T-helper 1 cell treated with Interleukin-12 subunit alpha and Interleukin-12 subunit beta and Interleukin-4 antibody, amounts not matched to agents 30 ng/mL and 1 ng/mL, for 36 hours (primary cell): Measurements from ENCODE around the gene CA9. TPM values are rescaled to one million over a fixed set of nuclear protein-coding genes. Genes with fewer than 3 reads are reported as not detected.

Source experiments
- intact Hi-C: fragments of 100-400 bp; cut with micrococcal nuclease; formaldehyde crosslinking; loops from one replicate; pipeline ENCODE4 v1.15.1; 2024
- total RNA-seq: library from RNA; stranded (reverse); gene quantifications from 2 replicates; pipeline ENCODE4 v1.2.3, GENCODE V29; 2022

The CA9 gene
- total RNA-seq, 1 donor from 2014 or later: not detected

DNA sequence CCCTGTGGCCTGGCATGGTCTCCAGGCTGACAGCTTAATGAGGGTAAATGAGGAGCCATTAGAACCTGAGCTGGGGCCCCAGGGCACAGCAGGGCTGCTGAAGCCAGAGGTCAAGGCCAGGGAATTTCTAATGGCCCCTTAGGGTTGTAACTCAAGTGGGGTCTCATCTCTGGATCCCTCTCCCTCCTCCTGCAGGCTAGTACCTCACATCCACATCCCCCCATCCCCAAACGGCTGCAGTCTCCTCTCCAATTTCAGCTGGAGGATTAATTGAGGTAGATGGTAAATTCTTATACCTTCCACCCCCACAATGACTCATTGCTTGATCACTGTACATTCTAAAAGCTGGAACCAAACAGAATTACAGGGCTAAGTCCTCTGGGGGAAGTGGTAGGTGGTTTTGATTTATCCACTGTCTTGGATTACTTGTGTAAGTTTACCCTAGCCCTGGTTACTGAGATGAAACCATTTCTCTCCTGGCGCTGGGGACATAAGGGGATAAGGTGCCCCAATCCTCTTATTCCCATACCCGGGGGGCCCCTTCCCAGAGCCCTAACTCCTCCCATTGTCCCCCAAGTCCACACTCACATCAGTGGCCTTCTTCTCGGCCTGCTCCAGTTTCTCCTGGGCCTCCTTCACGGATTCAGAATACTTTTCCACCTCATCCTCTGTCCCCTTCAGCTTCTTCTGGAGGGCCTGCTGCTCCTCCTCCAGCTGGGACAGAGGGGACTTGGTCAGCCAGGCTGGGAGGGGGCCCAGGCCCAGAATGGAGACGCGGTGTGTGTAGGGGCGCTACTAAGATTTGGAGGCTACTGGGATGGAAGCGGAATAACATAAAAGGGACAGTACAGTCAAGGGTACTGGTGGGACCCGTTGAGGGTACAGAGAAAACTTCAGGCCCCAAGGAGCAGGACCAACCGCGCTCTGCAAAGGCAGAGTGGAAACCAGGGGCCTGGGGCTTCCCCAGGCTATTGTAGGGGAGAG lies 15.1 kb downstream of the CA9 start:
- intact Hi-C loops: loop anchor here (1.0 kb wide), 1 partner anchor 31 kb away; the partner anchor contains the start of genes CCDC107 and RMRP

- intact Hi-C loops: no loop called here
Measured at GRCh38 chr9:35689542-35690293, 16.0 kb downstream of the CA9 start, which contains the start of gene TPM2. Gene TPM2 (minus strand): TSS chr9:35689925. CDS start chr9:35689817, 108 bp downstream.

DNA sequence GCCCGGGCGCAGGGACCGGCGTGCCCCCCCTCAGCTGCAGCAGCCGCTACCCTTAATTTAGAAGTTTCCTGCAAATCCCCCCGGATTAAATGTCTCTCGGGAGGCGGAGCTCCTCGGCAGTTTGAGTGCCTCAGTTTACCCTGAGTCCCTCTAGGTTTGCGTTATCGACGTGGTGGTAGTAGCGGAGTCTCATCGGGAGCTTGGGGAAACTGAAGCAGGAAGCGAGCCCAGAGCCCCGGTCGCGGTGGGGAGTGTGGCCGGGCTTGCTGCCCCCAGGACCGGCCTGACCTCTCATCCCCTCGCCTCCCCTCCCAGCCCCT lies 16.5 kb downstream of the CA9 start:
- intact Hi-C loops: no loop called here

DNA sequence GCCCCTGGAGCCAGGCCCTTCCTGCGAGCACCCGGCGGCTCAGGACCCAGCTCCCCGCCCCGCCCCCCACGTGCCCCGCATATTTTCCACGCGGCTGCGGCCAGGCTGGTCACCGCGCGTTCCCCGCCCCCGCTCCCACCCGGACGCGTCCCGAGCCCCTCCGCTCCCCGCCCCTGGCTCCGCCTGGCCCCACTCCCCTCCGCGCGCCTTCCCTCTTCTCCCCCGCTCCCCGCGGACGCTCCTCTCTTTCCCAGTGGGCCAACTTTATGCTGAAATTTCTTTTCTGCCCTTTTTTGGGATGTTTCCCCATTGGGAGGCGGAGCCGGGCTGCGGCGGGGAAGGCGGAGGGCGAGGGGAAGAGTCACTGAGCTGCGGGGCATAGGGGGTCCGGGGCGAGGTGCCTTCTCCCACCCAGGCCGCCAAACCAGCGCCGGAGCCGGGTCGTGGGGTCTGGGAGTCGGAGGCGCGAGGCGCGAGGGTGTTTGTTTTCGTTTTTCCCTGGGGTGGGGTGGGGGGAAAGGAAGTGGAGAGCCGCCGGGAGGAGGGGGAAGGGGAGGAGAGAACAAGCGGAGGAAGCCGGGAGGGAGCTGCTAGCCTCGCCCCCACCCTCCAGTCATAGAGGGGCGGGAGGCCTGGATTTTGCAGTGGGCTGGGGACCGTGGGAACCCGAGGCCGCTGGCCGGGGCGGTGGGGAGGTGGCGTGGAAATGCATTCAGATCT lies 17.0 kb downstream of the CA9 start:
- intact Hi-C loops: no loop called here

GRCh38 chr9:35691334-35691650 lies 17.6 kb downstream of the CA9 start:
- intact Hi-C loops: no loop called here

DNA sequence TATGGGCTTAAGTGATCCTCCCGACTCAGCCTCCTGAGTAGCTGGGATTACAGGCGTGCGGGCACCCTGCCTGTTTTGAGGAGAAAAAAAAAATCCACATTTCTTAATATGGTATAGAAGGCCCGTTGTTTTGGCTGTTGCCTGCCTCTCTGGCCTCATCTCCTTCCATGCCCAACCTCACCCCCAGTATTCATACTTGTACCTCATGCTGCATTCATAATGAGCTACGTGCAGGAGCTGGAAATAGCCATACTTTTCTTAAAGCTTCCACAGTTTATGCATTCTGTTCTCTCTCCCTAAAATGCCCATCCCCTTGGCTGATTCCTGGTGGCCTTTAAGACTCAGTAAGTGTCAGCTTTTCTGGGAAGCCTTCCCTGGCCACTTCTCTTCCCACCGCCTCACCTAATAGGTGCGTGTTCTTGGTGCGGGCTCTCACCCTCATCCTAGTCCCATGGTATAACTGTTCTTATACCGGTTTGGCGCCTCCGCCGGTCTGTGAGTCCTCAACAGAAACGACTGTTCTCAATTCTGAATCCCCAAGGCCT lies 18.1 kb downstream of the CA9 start:
- intact Hi-C loops: no loop called here

DNA sequence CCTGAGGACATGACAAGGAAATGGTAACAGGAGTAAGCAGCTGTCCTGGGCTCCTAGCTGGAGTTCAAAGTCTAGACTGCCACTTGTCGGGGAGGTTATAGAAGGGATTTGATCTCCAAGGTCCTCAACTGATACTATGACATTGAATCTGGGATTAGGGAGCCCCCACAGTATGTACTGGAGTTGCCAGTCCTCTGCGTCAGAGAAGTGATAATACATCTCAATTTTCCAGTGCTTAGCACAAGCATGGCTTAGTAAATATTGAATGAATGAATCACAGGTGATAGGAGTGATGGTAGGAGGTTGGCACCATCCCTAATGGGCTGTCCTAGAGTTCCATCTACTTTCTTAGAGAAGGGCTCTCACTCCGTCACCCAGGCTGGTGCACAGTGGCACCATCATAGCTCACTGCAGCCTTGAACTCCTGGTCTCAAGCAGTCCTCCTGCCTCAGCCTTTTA lies 22.2 kb downstream of the CA9 start:
- intact Hi-C loops: loop anchor here (1.0 kb wide), 5 partner anchors 32 to 215 kb away; partner anchors contain the start of genes CCDC107 and RMRP

- intact Hi-C loops: loop anchor here (1.0 kb wide), 5 partner anchors 32 to 215 kb away; partner anchors contain the start of genes CCDC107 and RMRP
Measured at GRCh38 chr9:35696520-35697215, 22.9 kb downstream of the CA9 start.

DNA sequence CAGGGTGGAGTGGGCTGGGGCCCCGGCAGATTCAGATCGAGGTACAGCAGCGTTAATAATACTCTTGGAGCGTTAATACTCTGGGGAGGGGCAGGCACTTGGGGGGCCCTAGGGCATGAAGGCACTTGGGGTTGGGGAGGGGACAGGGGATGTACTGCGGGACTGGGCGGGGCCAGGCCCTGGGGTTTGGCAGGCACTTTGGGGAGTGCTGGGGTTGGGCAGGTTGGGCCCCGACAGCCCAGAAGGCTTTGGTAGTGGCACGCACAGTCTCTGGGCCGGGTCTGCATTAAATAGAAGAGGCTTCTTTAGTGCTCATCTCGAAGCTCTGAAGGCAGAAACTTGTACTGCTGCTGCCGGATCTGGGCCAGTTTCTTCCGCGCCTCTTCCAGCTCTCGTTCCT lies 23.8 kb downstream of the CA9 start:
- intact Hi-C loops: no loop called here

DNA sequence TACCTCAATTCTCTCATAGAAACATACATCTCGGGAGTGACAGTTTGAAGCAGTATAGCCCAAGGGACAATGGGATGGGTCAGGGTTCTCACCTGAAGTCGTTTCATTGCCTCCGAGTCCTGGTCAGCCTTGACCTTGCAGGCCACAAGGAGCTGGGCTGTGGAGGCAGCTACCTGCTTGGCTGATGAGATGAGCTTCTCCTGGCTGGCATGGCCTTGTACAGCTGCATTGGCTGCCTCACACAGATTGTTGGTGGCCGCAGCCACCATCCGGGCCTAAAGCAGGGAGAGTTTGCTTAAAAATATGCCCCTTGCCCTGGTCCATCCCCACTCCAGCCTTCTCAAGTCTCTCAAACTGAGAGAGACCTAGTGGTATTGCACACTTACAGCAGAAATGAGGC lies 24.5 kb downstream of the CA9 start:
- intact Hi-C loops: no loop called here

DNA sequence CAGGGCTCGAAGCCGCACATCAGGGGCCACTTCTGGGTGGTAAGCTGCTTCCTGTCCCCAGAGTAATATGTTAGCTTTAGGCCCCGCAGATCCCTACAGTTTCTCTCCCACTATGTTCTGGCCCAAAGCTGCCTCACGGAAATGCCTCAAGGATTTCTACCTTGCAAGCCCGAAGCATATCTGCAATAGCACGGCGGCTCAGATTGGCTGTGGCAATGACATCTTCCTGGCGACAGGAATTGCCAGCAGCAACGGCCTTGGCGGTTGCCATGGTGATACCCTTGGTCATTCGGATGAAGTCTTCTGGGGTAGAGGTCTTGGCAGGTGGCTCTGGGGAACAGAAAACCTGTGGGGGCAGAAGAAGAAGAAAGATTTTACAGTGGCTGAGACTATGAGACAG lies 26.3 kb downstream of the CA9 start:
- intact Hi-C loops: no loop called here

GRCh38 chr9:35700942-35701341 lies 27.2 kb downstream of the CA9 start:
- intact Hi-C loops: no loop called here

- intact Hi-C loops: no loop called here
Measured at GRCh38 chr9:35702696-35703095, 29.0 kb downstream of the CA9 start.

DNA sequence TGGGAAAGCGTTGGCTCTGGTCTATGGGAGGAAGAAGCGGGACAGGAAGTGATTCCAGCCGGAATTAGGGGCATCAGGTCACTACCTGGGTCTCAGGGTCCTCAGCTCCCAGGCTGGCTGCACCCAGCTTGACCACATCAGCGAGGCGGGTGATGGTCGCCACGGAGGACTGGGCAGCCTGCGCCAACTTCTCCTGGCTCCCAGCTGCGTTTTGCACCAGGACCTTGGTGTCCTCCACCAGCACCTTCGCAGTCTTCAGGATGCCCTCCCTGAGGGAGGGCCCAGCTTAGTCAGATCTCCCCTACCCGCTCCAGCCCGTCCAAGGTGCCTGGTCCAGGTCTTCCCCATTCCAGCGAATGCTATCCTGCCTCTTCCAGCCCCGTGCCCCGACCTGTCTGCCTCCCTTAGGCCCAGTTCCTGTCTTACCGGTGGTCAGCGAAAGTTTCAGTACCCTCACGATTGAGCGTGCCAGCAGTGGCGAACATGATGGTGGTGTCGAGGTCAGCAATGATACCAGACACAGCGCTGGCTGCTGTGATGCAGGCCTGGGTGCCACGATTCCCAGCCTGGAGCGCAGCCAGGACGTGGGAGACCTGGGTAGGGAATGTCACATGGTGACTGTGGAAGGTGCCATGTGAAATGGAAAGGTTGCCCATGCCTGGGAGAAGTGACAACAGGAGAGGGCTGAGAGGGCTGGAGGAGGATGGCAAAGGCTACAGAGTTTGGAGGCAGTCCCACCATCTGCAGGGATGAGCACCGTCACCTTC lies 30.4 kb downstream of the CA9 start:
- intact Hi-C loops: no loop called here

DNA sequence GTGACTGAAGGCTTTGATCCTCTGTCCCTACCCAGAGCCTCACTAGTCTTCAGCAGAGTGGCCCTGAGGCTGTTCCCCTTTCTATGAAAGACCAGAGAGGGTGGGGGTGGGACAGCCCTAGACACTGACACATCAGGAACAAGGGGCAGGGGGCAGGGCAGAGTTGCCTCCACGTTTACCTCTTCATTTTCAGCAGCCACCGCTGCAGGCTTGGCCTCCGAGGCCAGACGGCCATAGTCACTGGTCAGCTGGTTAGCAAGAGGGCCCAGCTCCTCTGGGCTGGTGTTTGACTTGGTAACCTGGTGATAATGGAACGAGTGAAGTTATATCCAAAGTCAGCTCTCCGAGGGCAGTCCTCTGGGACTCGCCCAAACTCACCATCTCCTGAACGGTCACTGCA lies 31.6 kb downstream of the CA9 start:
- intact Hi-C loops: no loop called here

DNA sequence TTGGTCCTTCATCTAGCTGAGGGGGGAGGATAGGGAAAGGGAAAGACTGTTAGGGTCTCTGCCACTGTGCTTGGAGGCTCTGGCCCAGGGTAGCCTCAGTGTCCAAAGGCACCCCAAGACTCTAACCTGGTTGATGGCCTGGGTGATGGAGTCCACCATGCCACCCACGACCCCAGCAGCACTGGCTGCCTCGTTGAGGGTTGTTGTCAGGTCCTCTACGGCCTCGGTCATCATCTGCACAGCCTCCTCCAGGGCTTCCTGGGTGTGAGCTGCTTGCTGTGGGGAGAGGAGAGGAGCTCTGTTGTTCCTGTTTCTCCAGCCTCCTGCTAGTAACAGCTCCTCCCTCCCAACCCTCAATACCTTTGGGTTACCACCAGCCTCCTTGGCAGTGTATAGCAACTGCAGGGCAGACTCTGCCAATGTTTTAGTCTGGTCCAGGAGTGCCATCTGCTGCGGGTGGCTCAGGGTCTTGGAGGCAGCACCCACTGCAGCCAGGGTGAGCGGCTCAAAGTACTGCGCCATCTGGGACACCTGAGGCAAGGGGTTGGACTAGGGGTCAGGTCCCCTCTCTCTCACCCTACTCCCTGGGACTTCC lies 32.2 kb downstream of the CA9 start:
- intact Hi-C loops: no loop called here

DNA sequence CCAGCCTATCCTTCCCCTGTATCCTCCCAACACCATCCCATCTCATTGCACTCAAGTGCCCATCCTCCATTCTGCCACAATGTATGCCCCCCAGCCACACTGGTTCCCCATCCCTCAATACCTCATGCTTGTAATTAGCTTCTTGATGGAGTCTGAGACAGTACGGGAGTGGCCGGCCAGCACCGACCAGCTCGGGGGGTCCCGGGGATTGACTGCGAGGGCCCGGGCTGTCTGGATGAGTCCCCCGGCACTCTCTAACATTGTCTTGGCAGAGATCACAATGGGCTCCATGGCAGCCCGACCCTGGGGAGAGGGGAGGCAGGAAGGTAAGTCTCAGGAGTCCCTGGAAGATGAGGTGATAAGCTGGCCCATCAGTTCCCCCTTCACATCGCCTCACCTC lies 33.2 kb downstream of the CA9 start:
- intact Hi-C loops: no loop called here

DNA sequence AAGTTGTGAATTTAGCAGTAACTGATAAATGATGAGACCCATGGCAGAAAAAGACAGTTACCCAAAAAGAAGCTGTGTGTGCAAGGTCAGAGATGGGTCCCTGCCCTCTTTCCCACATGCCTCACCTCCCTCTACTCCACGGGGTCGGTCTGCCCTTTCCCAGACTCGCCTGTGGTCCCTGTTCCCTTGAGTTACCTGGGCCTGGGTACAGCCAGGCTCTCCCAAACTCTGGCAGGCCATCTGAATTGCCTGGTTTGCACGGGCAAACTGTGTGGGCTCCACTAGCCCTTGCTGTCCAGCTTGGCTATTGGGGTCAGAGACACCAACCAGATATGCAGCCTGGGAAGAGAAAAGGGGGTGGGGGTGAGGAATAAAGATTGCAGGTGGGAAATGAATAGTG lies 34.4 kb downstream of the CA9 start:
- intact Hi-C loops: no loop called here

- intact Hi-C loops: no loop called here
Measured at GRCh38 chr9:35710818-35711500, 37.2 kb downstream of the CA9 start.
